GM23248 (cell line): ENCODE measurements around the gene INO80E. TPM values are rescaled to one million over a fixed set of nuclear protein-coding genes. Genes with fewer than 3 reads are reported as not detected.

ENCODE experiments used
- DNase-seq: peaks from one replicate; pipeline ENCODE4 v3.0.0-alpha.2; 2015
- H2AFZ ChIP-seq: fragments of 200-600 bp; sonication (generic); 2 replicates; pipeline ENCODE4 v1.6.1; 2016; ENCODE audit warnings: antibody characterized with exemption
- H3F3A ChIP-seq: fragments of 200-600 bp; sonication (generic); 2 replicates; pipeline ENCODE4 v1.6.1; 2016; ENCODE audit warnings: mild to moderate bottlenecking, antibody characterized with exemption, mixed run types; ENCODE audit not compliant: insufficient read depth
- H3K27ac ChIP-seq: fragments of 200-600 bp; sonication (generic); 2 replicates; pipeline ENCODE4 v1.5.1; 2016; ENCODE audit warnings: mild to moderate bottlenecking
- H3K27me3 ChIP-seq: fragments of 200-600 bp; sonication (generic); replicated peaks from 2 replicates; pipeline ENCODE4 v1.6.1; 2016; ENCODE audit warnings: mild to moderate bottlenecking; ENCODE audit not compliant: insufficient read depth
- H3K36me3 ChIP-seq: fragments of 200-600 bp; sonication (generic); 2 replicates; pipeline ENCODE4 v1.6.1; 2016; ENCODE audit warnings: low read depth, mild to moderate bottlenecking
- H3K4me1 ChIP-seq: fragments of 200-600 bp; sonication (generic); 2 replicates; pipeline ENCODE4 v1.6.1; 2016; ENCODE audit warnings: mild to moderate bottlenecking; ENCODE audit not compliant: insufficient read depth
- H3K4me2 ChIP-seq: fragments of 200-600 bp; sonication (generic); one replicate; pipeline ENCODE4 v1.6.1; 2016; ENCODE audit warnings: mild to moderate bottlenecking; ENCODE audit not compliant: unreplicated experiment
- H3K4me3 ChIP-seq: fragments of 200-600 bp; sonication (generic); 2 replicates; pipeline ENCODE4 v1.5.1; 2016; ENCODE audit warnings: mild to moderate bottlenecking
- H3K79me2 ChIP-seq: fragments of 200-600 bp; sonication (generic); 2 replicates; pipeline ENCODE4 v1.6.1; 2016; ENCODE audit warnings: mild to moderate bottlenecking; ENCODE audit not compliant: insufficient read depth
- H3K9ac ChIP-seq: fragments of 200-600 bp; sonication (generic); 2 replicates; pipeline ENCODE4 v1.6.1; 2016; ENCODE audit warnings: mild to moderate bottlenecking
- H3K9me2 ChIP-seq: fragments of 200-600 bp; sonication (generic); 2 replicates; pipeline ENCODE4 v1.6.1; 2016; ENCODE audit warnings: mixed run types, mild to moderate bottlenecking, moderate library complexity; ENCODE audit not compliant: insufficient read depth
- H3K9me3 ChIP-seq: fragments of 200-600 bp; sonication (generic); one replicate; pipeline ENCODE4 v1.6.1; 2017; ENCODE audit warnings: low read depth
- H4K20me1 ChIP-seq: fragments of 200-600 bp; sonication (generic); 2 replicates; pipeline ENCODE4 v1.6.0; 2016; ENCODE audit not compliant: insufficient read depth
- EZH2 ChIP-seq: fragments of 200-600 bp; sonication (generic); IDR thresholded peaks from 2 replicates; pipeline ENCODE4 v1.6.1; 2018; ENCODE audit warnings: antibody characterized with exemption, mild to moderate bottlenecking; ENCODE audit not compliant: insufficient read depth, poor library complexity, severe bottlenecking
- EZH2phosphoT487 ChIP-seq: fragments of 200-600 bp; sonication (generic); IDR thresholded peaks from 2 replicates; pipeline ENCODE4 v1.6.1; 2018; ENCODE audit warnings: antibody characterized with exemption, moderate library complexity, mild to moderate bottlenecking, low read depth; ENCODE audit not compliant: insufficient read depth
- WGBS, 2 experiments: methylation state at CpG; one replicate each; pipeline ENCODE4 v1.1.6; 2015 to 2017; ENCODE audit warnings: low lambda C conversion rate in 2 of 2, low coverage in 1 of 2; ENCODE audit errors: missing lambda C conversion rate in 2 of 2; 5-methylcytosine and 5-hydroxymethylcytosine counted together
- in situ Hi-C: fragments of 300-500 bp; cut with MboI; formaldehyde crosslinking; loops from 2 replicates; pipeline ENCODE4 v1.15.0; 2020
- polyA plus RNA-seq: library from polyadenylated mRNA; unstranded; fragments of >200 nt; fragmentation: Nextera tagmentation; extraction: Ambion mirVana; gene quantifications from 2 replicates; pipeline ENCODE4 v1.2.1, GENCODE V29; 2016
- total RNA-seq: library from RNA; depleted of rRNA; stranded (reverse); fragments of >200 nt; shearing (Covaris generic); gene quantifications from 2 replicates; pipeline ENCODE4 v1.2.3, GENCODE V29; 2014

INO80E gene
- total and polyA plus RNA-seq, 2 experiments from 2014 or later = 32.3 to 51.1 TPM

DNA sequence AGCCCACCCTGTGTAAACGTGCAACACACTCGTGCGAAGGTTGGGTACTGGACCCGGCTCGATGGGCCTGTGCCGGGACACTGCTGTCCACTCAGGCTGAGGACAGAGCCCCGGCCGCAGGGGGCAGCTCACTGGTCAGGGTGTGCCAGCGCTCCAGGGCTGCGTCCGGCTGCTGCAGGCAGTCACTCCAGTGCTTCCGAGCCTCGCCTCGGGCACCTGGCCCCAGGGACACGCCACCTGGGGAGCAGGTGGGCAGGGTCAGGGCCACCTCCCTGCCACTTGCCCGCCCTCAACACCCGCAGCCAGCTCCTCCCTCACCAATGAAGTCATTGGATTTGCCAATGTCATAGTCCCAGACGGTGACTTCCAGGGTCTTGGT is 10.0 kb downstream of the INO80E start:
- Histone ChIP-seq H4K20me1 (no peaks in the 10 kb centered on the region), H3K9me2 (no peaks in the 10 kb centered on the region), H3K9me3 (no peaks in the 10 kb centered on the region), H3K9ac (no peak overlapping the region), H2AFZ (no peak overlapping the region), H3F3A (no peaks in the 10 kb centered on the region), H3K27ac (no peak overlapping the region), H3K27me3 (peaks cover 9% of the 10 kb centered on the region; the same call in 1 of the 2 replicates), H3K36me3 (no peaks in the 10 kb centered on the region), H3K4me2 (no peak overlapping the region), H3K4me3 (no peak overlapping the region), H3K4me1 (no peaks in the 10 kb centered on the region), H3K79me2 (no peaks in the 10 kb centered on the region)
- in situ Hi-C loops = no loop called here
- WGBS, 2 experiments = 76 to 81% methylated on average over 16 to 18 of the region's 18 CpGs
- no peak for DNase-seq
- TF ChIP-seq EZH2phosphoT487 (no peak), EZH2 (no peak)

DNA sequence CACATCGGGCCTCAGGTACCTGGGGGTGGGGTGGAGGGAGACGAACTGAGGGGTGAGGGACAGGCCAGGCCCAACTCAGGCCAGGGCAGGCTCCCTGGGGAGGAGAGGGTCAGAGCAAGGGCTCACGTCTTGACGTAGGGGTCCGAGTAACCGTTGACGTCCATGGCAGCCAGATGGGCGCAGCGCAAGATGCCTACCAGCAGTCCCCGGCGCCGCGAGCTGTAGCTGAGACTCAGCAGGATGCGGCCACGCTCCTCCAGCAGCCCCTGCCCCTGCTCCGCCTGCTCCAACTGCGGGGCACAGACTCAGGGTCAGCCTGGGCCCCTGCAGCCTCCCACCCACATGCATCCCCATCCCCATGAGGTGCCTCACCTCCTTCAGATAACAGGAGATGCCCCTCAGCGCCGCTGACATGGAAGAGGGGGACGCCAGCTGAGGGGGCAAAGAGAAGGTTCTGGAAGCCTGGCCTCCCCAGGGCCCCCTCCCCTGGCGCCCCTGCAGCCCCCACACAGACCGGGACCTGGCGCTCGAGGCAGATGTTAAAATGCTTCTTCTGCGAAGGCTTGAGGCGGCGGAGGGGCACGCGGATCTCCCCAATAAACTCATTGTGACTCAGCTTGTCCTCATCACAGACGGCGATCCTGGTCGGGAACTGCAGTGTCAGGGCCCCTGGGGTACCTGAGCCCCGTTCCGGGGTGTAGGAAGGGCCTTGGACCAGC is 10.8 kb downstream of the INO80E start:
- H3K9ac ChIP-seq = no peak overlapping the region
- H4K20me1 ChIP-seq = no peaks in the 10 kb centered on the region
- H3K4me1 ChIP-seq = no peaks in the 10 kb centered on the region
- no peaks in the 10 kb centered on the region for H3K9me2 ChIP-seq
- no peak overlapping the region for H3K4me3 ChIP-seq
- no peak overlapping the region for H3K4me2 ChIP-seq
- H3K36me3 ChIP-seq = no peaks in the 10 kb centered on the region
- H3K27ac ChIP-seq = no peak overlapping the region
- no peaks in the 10 kb centered on the region for H3F3A ChIP-seq
- no peaks in the 10 kb centered on the region for H3K9me3 ChIP-seq
- WGBS, 2 experiments = 79 to 81% methylated on average over 34 of the region's 34 CpGs
- H3K79me2 ChIP-seq = no peaks in the 10 kb centered on the region
- TF ChIP-seq EZH2phosphoT487 = no peak
- TF ChIP-seq EZH2 = no peak
- DNase-seq = no peak
- in situ Hi-C loops = no loop called here
- H3K27me3 ChIP-seq = peaks cover 13% of the 10 kb centered on the region; the same call in 1 of the 2 replicates
- no peak overlapping the region for H2AFZ ChIP-seq

GRCh38 chr16:30007378-30007895 is 11.4 kb downstream of the INO80E start:
- Histone ChIP-seq H3K9me3 (no peaks in the 10 kb centered on the region), H2AFZ (no peak overlapping the region), H3K79me2 (no peaks in the 10 kb centered on the region), H3K4me3 (no peak overlapping the region), H3K9ac (no peak overlapping the region), H3K4me2 (no peak overlapping the region), H3K9me2 (no peaks in the 10 kb centered on the region), H3F3A (no peaks in the 10 kb centered on the region), H3K27ac (no peak overlapping the region), H4K20me1 (no peaks in the 10 kb centered on the region), H3K27me3 (peaks cover 15% of the 10 kb centered on the region; the same call in 1 of the 2 replicates), H3K36me3 (no peaks in the 10 kb centered on the region), H3K4me1 (no peaks in the 10 kb centered on the region)
- in situ Hi-C loops = no loop called here
- DNase-seq = no peak
- TF ChIP-seq EZH2 (no peak), EZH2phosphoT487 (no peak)
- 77 to 78% methylated on average over 11 of the region's 11 CpGs for WGBS, 2 experiments

DNA sequence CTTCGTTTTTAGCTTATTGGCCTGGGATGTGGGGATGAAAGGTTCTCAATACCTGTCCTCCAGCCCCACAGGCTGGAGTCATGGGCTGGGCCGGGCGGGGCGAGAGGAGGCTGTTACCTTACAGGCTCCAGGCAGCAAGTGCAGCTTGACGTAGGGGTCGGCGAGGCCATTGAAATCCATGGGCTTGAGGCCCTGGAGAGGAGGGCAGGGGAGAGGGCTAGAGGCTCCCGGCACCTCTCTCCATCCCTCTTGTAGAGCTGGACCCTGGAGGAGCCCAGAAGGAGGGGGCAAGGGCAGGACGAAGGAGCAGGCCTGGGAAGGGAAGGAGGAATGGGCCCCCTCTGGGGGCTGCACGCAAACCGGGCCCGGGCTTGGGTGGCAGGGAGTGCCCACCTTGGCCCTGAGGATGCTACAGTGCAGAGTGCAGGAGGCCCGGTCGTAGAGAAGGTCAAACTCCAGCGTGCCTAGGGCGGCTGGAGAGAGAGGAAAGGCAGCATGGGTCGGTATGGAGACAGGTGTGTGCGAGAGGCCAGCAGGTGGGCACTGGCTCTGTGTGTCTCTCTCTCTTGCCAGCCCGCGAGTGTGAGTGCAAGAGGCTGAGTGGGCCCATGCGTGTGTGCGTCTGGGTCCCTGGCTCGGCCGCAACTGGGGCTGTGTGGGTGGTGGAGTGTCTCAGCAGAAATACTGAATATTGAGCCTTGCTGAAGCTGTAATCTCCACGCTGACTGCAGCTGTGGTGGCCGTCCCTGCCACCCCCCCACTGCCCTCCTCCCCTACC is 13.2 kb downstream of the INO80E start:
- DNase-seq = peak; percentile 43
- Histone ChIP-seq H3K79me2 (no peaks in the 10 kb centered on the region), H3K4me1 (no peaks in the 10 kb centered on the region), H2AFZ (no peak overlapping the region), H3K4me2 (no peak overlapping the region), H3K27me3 (peaks cover 15% of the 10 kb centered on the region; the same call in 1 of the 2 replicates), H3F3A (no peaks in the 10 kb centered on the region), H3K9me3 (no peaks in the 10 kb centered on the region), H3K9me2 (no peaks in the 10 kb centered on the region), H3K36me3 (no peaks in the 10 kb centered on the region), H3K4me3 (no peak overlapping the region), H4K20me1 (no peaks in the 10 kb centered on the region), H3K27ac (no peak overlapping the region), H3K9ac (no peak overlapping the region)
- no peak for TF ChIP-seq EZH2phosphoT487
- TF ChIP-seq EZH2 = no peak
- WGBS, 2 experiments = 17 to 19% methylated on average over 24 to 26 of the region's 26 CpGs
- in situ Hi-C loops = no loop called here
